Liver (tissue), 3 donors: Measurements from ENCODE around the gene CACHD1.

Experiments
- EGR1 ChIP-seq, 2 donors: IDR thresholded peaks; 2 replicates each; pipeline ENCODE4 v1.6.1; 2016 to 2018; ENCODE audit warnings: antibody characterized with exemption in 2 of 2, low read depth in 2 of 2
- HNF4A ChIP-seq, 2 donors: conservative IDR thresholded peaks; 2 replicates each; pipeline ENCODE4 v1.6.1; 2016; ENCODE audit warnings: antibody characterized with exemption in 2 of 2, mild to moderate bottlenecking in 2 of 2
- HNF4G ChIP-seq: IDR thresholded peaks from 2 replicates; pipeline ENCODE4 v1.6.1; 2016; ENCODE audit warnings: antibody characterized with exemption
- JUND ChIP-seq, 2 donors: IDR thresholded peaks; 2 replicates each; pipeline ENCODE4 v1.6.1; 2016; ENCODE audit warnings: antibody characterized with exemption in 2 of 2
- RAD21 ChIP-seq, 2 donors: IDR thresholded peaks; 2 replicates each; pipeline ENCODE4 v1.6.1; 2016; ENCODE audit warnings: antibody characterized with exemption in 2 of 2, mild to moderate bottlenecking in 2 of 2
- SP1 ChIP-seq: IDR thresholded peaks from 2 replicates; pipeline ENCODE4 v1.6.1; 2018; ENCODE audit warnings: antibody characterized with exemption, mild to moderate bottlenecking
- TAF1 ChIP-seq: conservative IDR thresholded peaks from 2 replicates; pipeline ENCODE4 v1.6.1; 2016; ENCODE audit warnings: antibody characterized with exemption, mild to moderate bottlenecking
- YY1 ChIP-seq: IDR thresholded peaks from 2 replicates; pipeline ENCODE4 v1.6.1; 2016; ENCODE audit warnings: antibody characterized with exemption, mild to moderate bottlenecking
- TF ChIP-seq, protein P1 (sequence below): fragments of 150-350 bp; IDR thresholded peaks from 2 replicates; pipeline ENCODE4 v1.5.1; 2017; ENCODE audit warnings: improper control_type of control experiment, low read depth, low read length; ENCODE audit not compliant: missing input control
- TF ChIP-seq, protein P2 (sequence below): IDR thresholded peaks from 2 replicates; pipeline ENCODE4 v1.6.1; 2016; ENCODE audit warnings: antibody characterized with exemption
- TF ChIP-seq, protein P3 (sequence below): IDR thresholded peaks from 2 replicates; pipeline ENCODE4 v1.6.1; 2016; ENCODE audit warnings: antibody characterized with exemption, mild to moderate bottlenecking
- TF ChIP-seq, protein P4 (sequence below): IDR thresholded peaks from 2 replicates; pipeline ENCODE4 v1.6.1; 2016; ENCODE audit warnings: antibody characterized with exemption
- donor health status: healthy.
- donor health status: healthy.

DNA sequence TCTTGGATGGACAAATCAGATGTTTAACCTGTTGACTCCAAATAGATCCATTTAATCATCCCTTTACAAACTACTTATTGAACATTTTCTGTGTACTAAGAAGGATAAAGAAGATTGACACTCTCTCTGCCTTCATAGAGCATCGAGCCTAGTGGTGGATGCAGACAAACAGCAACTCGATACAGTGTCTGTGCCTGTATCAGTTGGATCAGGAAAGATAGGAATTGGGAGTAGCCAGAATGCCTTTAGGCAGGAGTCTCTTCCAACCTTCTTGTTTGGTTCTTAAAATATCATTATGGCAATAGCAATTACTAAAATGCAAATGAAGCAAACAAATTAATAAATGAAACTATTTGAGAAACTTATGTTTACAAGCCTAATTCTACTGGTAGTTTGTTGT, 185.9 kb downstream of the CACHD1 start:
- TF ChIP-seq TAF1 (no peak), HNF4G (no peak), RAD21 (IDR thresholded peaks at IDR 0.05) (no peak), SP1 (no peak), EGR1 (IDR thresholded peaks at IDR 0.05; ENCODE audit: low read depth in 2 of 2) (no peak), JUND (IDR thresholded peaks at IDR 0.05) (no peak), YY1 (no peak), HNF4A (conservative IDR thresholded peaks at IDR 0.05) (no peak)
- TF ChIP-seq, protein P1, sequence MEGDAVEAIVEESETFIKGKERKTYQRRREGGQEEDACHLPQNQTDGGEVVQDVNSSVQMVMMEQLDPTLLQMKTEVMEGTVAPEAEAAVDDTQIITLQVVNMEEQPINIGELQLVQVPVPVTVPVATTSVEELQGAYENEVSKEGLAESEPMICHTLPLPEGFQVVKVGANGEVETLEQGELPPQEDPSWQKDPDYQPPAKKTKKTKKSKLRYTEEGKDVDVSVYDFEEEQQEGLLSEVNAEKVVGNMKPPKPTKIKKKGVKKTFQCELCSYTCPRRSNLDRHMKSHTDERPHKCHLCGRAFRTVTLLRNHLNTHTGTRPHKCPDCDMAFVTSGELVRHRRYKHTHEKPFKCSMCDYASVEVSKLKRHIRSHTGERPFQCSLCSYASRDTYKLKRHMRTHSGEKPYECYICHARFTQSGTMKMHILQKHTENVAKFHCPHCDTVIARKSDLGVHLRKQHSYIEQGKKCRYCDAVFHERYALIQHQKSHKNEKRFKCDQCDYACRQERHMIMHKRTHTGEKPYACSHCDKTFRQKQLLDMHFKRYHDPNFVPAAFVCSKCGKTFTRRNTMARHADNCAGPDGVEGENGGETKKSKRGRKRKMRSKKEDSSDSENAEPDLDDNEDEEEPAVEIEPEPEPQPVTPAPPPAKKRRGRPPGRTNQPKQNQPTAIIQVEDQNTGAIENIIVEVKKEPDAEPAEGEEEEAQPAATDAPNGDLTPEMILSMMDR, result no peak
- TF ChIP-seq, protein P2, sequence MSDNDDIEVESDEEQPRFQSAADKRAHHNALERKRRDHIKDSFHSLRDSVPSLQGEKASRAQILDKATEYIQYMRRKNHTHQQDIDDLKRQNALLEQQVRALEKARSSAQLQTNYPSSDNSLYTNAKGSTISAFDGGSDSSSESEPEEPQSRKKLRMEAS, result no peak
- TF ChIP-seq, protein P3, sequence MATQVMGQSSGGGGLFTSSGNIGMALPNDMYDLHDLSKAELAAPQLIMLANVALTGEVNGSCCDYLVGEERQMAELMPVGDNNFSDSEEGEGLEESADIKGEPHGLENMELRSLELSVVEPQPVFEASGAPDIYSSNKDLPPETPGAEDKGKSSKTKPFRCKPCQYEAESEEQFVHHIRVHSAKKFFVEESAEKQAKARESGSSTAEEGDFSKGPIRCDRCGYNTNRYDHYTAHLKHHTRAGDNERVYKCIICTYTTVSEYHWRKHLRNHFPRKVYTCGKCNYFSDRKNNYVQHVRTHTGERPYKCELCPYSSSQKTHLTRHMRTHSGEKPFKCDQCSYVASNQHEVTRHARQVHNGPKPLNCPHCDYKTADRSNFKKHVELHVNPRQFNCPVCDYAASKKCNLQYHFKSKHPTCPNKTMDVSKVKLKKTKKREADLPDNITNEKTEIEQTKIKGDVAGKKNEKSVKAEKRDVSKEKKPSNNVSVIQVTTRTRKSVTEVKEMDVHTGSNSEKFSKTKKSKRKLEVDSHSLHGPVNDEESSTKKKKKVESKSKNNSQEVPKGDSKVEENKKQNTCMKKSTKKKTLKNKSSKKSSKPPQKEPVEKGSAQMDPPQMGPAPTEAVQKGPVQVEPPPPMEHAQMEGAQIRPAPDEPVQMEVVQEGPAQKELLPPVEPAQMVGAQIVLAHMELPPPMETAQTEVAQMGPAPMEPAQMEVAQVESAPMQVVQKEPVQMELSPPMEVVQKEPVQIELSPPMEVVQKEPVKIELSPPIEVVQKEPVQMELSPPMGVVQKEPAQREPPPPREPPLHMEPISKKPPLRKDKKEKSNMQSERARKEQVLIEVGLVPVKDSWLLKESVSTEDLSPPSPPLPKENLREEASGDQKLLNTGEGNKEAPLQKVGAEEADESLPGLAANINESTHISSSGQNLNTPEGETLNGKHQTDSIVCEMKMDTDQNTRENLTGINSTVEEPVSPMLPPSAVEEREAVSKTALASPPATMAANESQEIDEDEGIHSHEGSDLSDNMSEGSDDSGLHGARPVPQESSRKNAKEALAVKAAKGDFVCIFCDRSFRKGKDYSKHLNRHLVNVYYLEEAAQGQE, result no peak
- TF ChIP-seq, protein P4, sequence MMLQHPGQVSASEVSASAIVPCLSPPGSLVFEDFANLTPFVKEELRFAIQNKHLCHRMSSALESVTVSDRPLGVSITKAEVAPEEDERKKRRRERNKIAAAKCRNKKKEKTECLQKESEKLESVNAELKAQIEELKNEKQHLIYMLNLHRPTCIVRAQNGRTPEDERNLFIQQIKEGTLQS, result no peak
